Measurements from ENCODE around the gene MEIS1.

Gene MEIS1

GRCh38 chr2:66555501-66556324 is 120.8 kb downstream of the MEIS1 start:
- Histone ChIP-seq H3K36me3 (no peaks in the 10 kb centered on the region), H3K9me3 (ENCODE audit: severe bottlenecking) (no peaks in the 10 kb centered on the region), H3K27me3 (ENCODE audit: insufficient read depth, low read depth, severe bottlenecking) (no peaks in the 10 kb centered on the region), H3K27ac (no peak overlapping the region), H3K4me3 (ENCODE audit: low read depth, low read length) (no peak overlapping the region)
- no peak for DNase-seq
- no peak for TF ChIP-seq CTCF (IDR thresholded peaks at IDR 0.05; ENCODE audit: low read depth, low read length)

DNA sequence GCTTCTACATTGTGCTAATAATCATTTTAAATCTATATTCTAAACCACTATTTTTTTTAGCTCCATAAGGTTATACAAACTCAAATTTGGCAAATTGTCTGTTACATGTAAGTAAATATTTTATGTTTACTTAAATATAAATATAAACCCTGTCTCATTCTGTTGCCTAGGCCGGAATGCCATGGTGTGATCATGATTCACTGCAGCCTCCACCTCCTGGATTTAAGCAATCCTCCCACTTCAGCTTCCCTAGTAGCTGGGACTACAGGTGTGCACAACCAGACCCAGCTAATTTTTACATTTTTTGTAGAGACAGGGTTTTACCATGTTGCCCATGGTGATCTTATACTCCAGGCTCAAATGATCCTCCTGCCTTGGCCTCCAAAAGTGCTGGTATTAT is 124.7 kb downstream of the MEIS1 start:
- TF ChIP-seq CTCF (IDR thresholded peaks at IDR 0.05; ENCODE audit: low read depth, low read length) = no peak
- H3K4me3 ChIP-seq (ENCODE audit: low read depth, low read length) = no peak overlapping the region
- H3K9me3 ChIP-seq (ENCODE audit: severe bottlenecking) = no peaks in the 10 kb centered on the region

DNA sequence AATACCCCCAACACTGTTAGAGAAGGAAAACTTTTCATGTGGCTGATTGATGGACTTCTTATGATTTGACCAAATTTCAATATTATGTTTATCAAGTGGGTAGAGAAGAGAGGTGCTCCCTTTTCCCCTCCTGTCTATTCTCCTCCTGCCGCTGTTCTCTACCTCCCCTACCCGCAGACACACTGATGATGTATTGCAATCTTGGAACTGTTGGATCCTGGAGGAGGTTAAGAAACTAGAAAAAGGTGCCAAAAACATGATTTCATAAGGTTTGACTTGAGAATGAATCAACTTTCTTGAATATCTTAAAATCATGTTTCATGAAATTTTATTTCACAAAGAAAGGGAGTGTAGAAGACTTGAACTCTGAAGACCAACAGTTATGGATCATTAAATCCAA is 125.8 kb downstream of the MEIS1 start:
- Histone ChIP-seq H3K9me3 (ENCODE audit: severe bottlenecking) (no peaks in the 10 kb centered on the region), H3K4me3 (ENCODE audit: low read depth, low read length) (no peak overlapping the region), H3K27me3 (ENCODE audit: insufficient read depth, low read depth, severe bottlenecking) (no peaks in the 10 kb centered on the region), H3K36me3 (no peaks in the 10 kb centered on the region), H3K27ac (no peak overlapping the region)
- no peak for DNase-seq
- TF ChIP-seq CTCF (IDR thresholded peaks at IDR 0.05; ENCODE audit: low read depth, low read length) = no peak

More for the DNA sequence above, 124.7 kb downstream of the MEIS1 start:
- Histone ChIP-seq H3K27ac (no peak overlapping the region), H3K36me3 (no peaks in the 10 kb centered on the region), H3K27me3 (ENCODE audit: insufficient read depth, low read depth, severe bottlenecking) (no peaks in the 10 kb centered on the region)
- no peak for DNase-seq

GRCh38 chr2:66561645-66562303 is 126.8 kb downstream of the MEIS1 start:
- Histone ChIP-seq H3K36me3 (no peaks in the 10 kb centered on the region), H3K27ac (no peak overlapping the region), H3K9me3 (ENCODE audit: severe bottlenecking) (no peaks in the 10 kb centered on the region), H3K4me3 (ENCODE audit: low read depth, low read length) (no peak overlapping the region), H3K27me3 (ENCODE audit: insufficient read depth, low read depth, severe bottlenecking) (no peaks in the 10 kb centered on the region)
- DNase-seq = no peak
- TF ChIP-seq CTCF (IDR thresholded peaks at IDR 0.05; ENCODE audit: low read depth, low read length) = no peak

DNA sequence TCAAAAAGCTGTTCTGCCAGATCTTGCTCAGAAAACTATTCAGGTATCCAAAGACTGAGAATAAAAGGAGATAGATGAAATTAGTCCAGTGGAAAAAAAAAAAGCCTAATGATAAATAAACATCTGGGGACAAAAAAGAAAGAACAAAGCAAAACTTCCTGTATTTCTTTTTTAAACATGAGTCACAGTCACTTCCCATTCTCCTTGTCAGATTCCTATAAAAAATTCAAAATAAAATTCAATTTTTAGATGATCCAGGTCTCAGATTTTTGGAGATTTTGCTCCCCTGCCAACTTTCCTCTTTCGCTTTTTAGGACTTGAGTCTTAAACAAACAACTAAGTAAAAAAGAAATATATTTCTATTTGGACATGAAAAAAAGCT is 127.4 kb downstream of the MEIS1 start:
- DNase-seq = no peak
- Histone ChIP-seq H3K27me3 (ENCODE audit: insufficient read depth, low read depth, severe bottlenecking) (no peaks in the 10 kb centered on the region), H3K9me3 (ENCODE audit: severe bottlenecking) (no peaks in the 10 kb centered on the region), H3K4me3 (ENCODE audit: low read depth, low read length) (no peak overlapping the region), H3K36me3 (no peaks in the 10 kb centered on the region), H3K27ac (no peak overlapping the region)
- no peak for TF ChIP-seq CTCF (IDR thresholded peaks at IDR 0.05; ENCODE audit: low read depth, low read length)
